GM23338 (cell line): ENCODE results near the gene MAN1B1. TPM values are rescaled to one million over a fixed set of nuclear protein-coding genes. Genes with fewer than 3 reads are reported as not detected.

Experiments used
- ATAC-seq: fragments of 200-7000 bp; cut with Tn5 transposase; 3 replicates; pipeline ENCODE4 v1.9.1; 2020
- DNase-seq: peaks from one replicate; pipeline ENCODE4 v3.0.0-alpha.2; 2015; ENCODE audit warnings: low spot score
- H2AFZ ChIP-seq: fragments of 200-600 bp; sonication (generic); 2 replicates; pipeline ENCODE4 v1.8.0; 2016; ENCODE audit warnings: antibody characterized with exemption, mild to moderate bottlenecking, moderate library complexity
- H3F3A ChIP-seq: fragments of 200-600 bp; sonication (generic); replicated peaks from 2 replicates; pipeline ENCODE4 v1.8.0; 2017; ENCODE audit warnings: antibody characterized with exemption, mixed run types, low read depth
- H3K27ac ChIP-seq: fragments of 200-600 bp; sonication (generic); 2 replicates; pipeline ENCODE4 v1.6.1; 2016; ENCODE audit warnings: low read depth
- H3K27me3 ChIP-seq: fragments of 200-600 bp; sonication (generic); 2 replicates; pipeline ENCODE4 v1.8.0; 2016; ENCODE audit warnings: mild to moderate bottlenecking, mixed run types, moderate library complexity; ENCODE audit not compliant: insufficient read depth
- H3K36me3 ChIP-seq: fragments of 200-600 bp; sonication (generic); 2 replicates; pipeline ENCODE4 v1.8.0; 2016; ENCODE audit warnings: mild to moderate bottlenecking; ENCODE audit not compliant: insufficient read depth
- H3K4me1 ChIP-seq: fragments of 200-600 bp; sonication (generic); 2 replicates; pipeline ENCODE4 v1.8.0; 2016; ENCODE audit warnings: mild to moderate bottlenecking, moderate library complexity; ENCODE audit not compliant: insufficient read depth
- H3K4me2 ChIP-seq: fragments of 200-600 bp; sonication (generic); 2 replicates; pipeline ENCODE4 v1.7.1; 2017; ENCODE audit warnings: mixed run types
- H3K4me3 ChIP-seq: fragments of 200-600 bp; sonication (generic); 2 replicates; pipeline ENCODE4 v1.6.1; 2016; ENCODE audit warnings: mixed run types
- H3K79me2 ChIP-seq: fragments of 200-600 bp; sonication (generic); replicated peaks from 2 replicates; pipeline ENCODE4 v1.8.0; 2017; ENCODE audit warnings: mild to moderate bottlenecking; ENCODE audit not compliant: insufficient read depth
- H3K9me2 ChIP-seq: fragments of 200-600 bp; sonication (generic); 2 replicates; pipeline ENCODE4 v1.8.0; 2017; ENCODE audit not compliant: insufficient read depth
- H4K20me1 ChIP-seq: fragments of 200-600 bp; sonication (generic); replicated peaks from 2 replicates; pipeline ENCODE4 v1.8.0; 2017; ENCODE audit warnings: mild to moderate bottlenecking; ENCODE audit not compliant: insufficient read depth
- H3K27ac Mint-ChIP-seq: 2 replicates; pipeline ENCODE4 v1.8.0; 2020; ENCODE audit warnings: inconsistent platforms, mild to moderate bottlenecking, moderate library complexity, mixed read lengths
- H3K27me3 Mint-ChIP-seq: 3 replicates; pipeline ENCODE4 v1.8.0; 2022; ENCODE audit warnings: low read depth, mild to moderate bottlenecking, moderate library complexity, mixed read lengths, inconsistent platforms; ENCODE audit not compliant: insufficient read depth, poor library complexity
- H3K36me3 Mint-ChIP-seq: 3 replicates; pipeline ENCODE4 v1.8.0; 2021; ENCODE audit warnings: low read depth, mild to moderate bottlenecking, inconsistent platforms, moderate library complexity, mixed read lengths
- H3K4me1 Mint-ChIP-seq: 3 replicates; pipeline ENCODE4 v1.8.0; 2020; ENCODE audit warnings: mild to moderate bottlenecking, inconsistent platforms, mixed read lengths
- H3K4me3 Mint-ChIP-seq: 3 replicates; pipeline ENCODE4 v1.8.0; 2021; ENCODE audit warnings: moderate library complexity, mild to moderate bottlenecking, inconsistent platforms, mixed read lengths
- H3K9me3 Mint-ChIP-seq: 3 replicates; pipeline ENCODE4 v1.8.0; 2020; ENCODE audit warnings: moderate library complexity, mild to moderate bottlenecking, inconsistent platforms, mixed read lengths
- CREB1 ChIP-seq: fragments of 250-450 bp; sonication (Bioruptor Pico); IDR thresholded peaks from 2 replicates; pipeline ENCODE4 v1.5.0; 2020; ENCODE audit warnings: low read depth, mild to moderate bottlenecking, moderate library complexity
- CTCF ChIP-seq, 2 experiments: fragments of 200-600 bp in 1 of 2; sonication (generic) in 1 of 2; conservative IDR thresholded peaks; 2 replicates each; pipeline versions ENCODE4 v1.5.1 to v1.6.1; 2016 to 2017; ENCODE audit warnings: antibody characterized with exemption in 2 of 2, low read depth in 2 of 2, mild to moderate bottlenecking in 2 of 2, moderate library complexity in 1 of 2
- EZH2phosphoT487 ChIP-seq: fragments of 200-600 bp; sonication (generic); IDR thresholded peaks from one replicate; pipeline ENCODE4 v1.8.1; 2018; ENCODE audit warnings: antibody characterized with exemption; ENCODE audit not compliant: unreplicated experiment
- NANOG ChIP-seq: IDR thresholded peaks from 2 replicates; pipeline ENCODE4 v1.6.1; 2016; ENCODE audit warnings: antibody characterized with exemption, borderline replicate concordance
- POLR2AphosphoS5 ChIP-seq: IDR thresholded peaks from 2 replicates; pipeline ENCODE4 v1.6.1; 2016; ENCODE audit warnings: antibody characterized with exemption, low read depth
- STAT1 ChIP-seq: IDR thresholded peaks from one replicate; pipeline ENCODE4 v1.6.1; 2016; ENCODE audit warnings: antibody characterized with exemption; ENCODE audit not compliant: unreplicated experiment
- ZNF114 ChIP-seq: fragments of 250-450 bp; sonication (Bioruptor Pico); IDR thresholded peaks from 2 replicates; pipeline ENCODE4 v1.5.0; 2020; ENCODE audit warnings: mild to moderate bottlenecking, moderate library complexity
- ZNF331 ChIP-seq: fragments of 250-450 bp; sonication (Bioruptor Pico); IDR thresholded peaks from 2 replicates; pipeline ENCODE4 v1.5.0; 2020; ENCODE audit warnings: low read depth, mild to moderate bottlenecking, moderate library complexity
- ZNF462 ChIP-seq: fragments of 250-450 bp; sonication (Bioruptor Pico); IDR thresholded peaks from 2 replicates; pipeline ENCODE4 v1.5.0; 2020; ENCODE audit warnings: mild to moderate bottlenecking, moderate library complexity
- polyA plus RNA-seq: library from polyadenylated mRNA; unstranded; fragments of >200 nt; fragmentation: Nextera tagmentation; extraction: Ambion mirVana; gene quantifications from 2 replicates; pipeline ENCODE4 v1.2.1, GENCODE V29; 2016
- total RNA-seq: library from RNA; depleted of rRNA; stranded (reverse); fragments of >200 nt; shearing (Covaris generic); gene quantifications from 2 replicates; pipeline ENCODE4 v1.2.3, GENCODE V29; 2014

Gene MAN1B1
- total and polyA plus RNA-seq, 2 experiments from 2014 or later: 15.7 to 39.9 TPM

GRCh38 chr9:137050570-137050969 lies 36.2 kb upstream of the MAN1B1 start:
- Mint-ChIP-seq H3K27me3 (peaks cover 54% of the 10 kb centered on the region), H3K9me3 (no peaks in the 10 kb centered on the region), H3K4me3 (no peak overlapping the region), H3K27ac (no peak overlapping the region), H3K4me1 (peaks cover 4% of the 10 kb centered on the region; the same call in 1 of the 3 replicates), H3K36me3 (no peaks in the 10 kb centered on the region)
- Histone ChIP-seq H3K27me3 (peaks cover 57% of the 10 kb centered on the region), H3K4me1 (no peaks in the 10 kb centered on the region), H3F3A (0 out of 2 replicates have a peak, but pooled peaks cover 2% of the 10 kb centered on the region), H4K20me1 (no peaks in the 10 kb centered on the region; the same call in 1 of the 2 replicates), H3K4me3 (no peak overlapping the region), H3K79me2 (no peaks in the 10 kb centered on the region), H3K27ac (no peak overlapping the region), H3K9me2 (no peaks in the 10 kb centered on the region), H3K4me2 (no peak overlapping the region), H2AFZ (no peak overlapping the region), H3K36me3 (no peaks in the 10 kb centered on the region)
- ATAC-seq (no peak), DNase-seq (no peak)
- no peak for TF ChIP-seq POLR2AphosphoS5

GRCh38 chr9:137051145-137051724 lies 35.5 kb upstream of the MAN1B1 start:
- no peak overlapping the region for H3K4me3 Mint-ChIP-seq
- H3K9me3 Mint-ChIP-seq: no peaks in the 10 kb centered on the region
- H3K4me2 ChIP-seq: no peak overlapping the region
- ATAC-seq: no peak
- no peaks in the 10 kb centered on the region; the same call in 1 of the 2 replicates for H4K20me1 ChIP-seq
- H3K4me3 ChIP-seq: no peak overlapping the region
- no peak overlapping the region for H2AFZ ChIP-seq
- H3K27ac ChIP-seq: no peak overlapping the region
- H3K36me3 Mint-ChIP-seq: no peaks in the 10 kb centered on the region
- TF ChIP-seq ZNF462 (CRISPR knock-in tag) (no peak), NANOG (no peak), EZH2phosphoT487 (no peak), ZNF114 (no peak), ZNF331 (CRISPR knock-in tag) (no peak), CTCF (conservative IDR thresholded peaks at IDR 0.05; ENCODE audit: low read depth in 2 of 2) (no peak), CREB1 (CRISPR knock-in tag) (no peak), STAT1 (no peak)
- H3K27ac Mint-ChIP-seq: no peak overlapping the region
- H3K4me1 ChIP-seq: no peaks in the 10 kb centered on the region
- peaks cover 57% of the 10 kb centered on the region for H3K27me3 Mint-ChIP-seq
- no peaks in the 10 kb centered on the region for H3K79me2 ChIP-seq
- no peak for DNase-seq
- peaks cover 57% of the 10 kb centered on the region for H3K27me3 ChIP-seq
- H3K36me3 ChIP-seq: no peaks in the 10 kb centered on the region
- no peaks in the 10 kb centered on the region for H3K9me2 ChIP-seq
- H3F3A ChIP-seq: 0 out of 2 replicates have a peak, but pooled peaks cover 2% of the 10 kb centered on the region
- peaks cover 4% of the 10 kb centered on the region; the same call in 1 of the 3 replicates for H3K4me1 Mint-ChIP-seq
